ENCODE results near the gene PLXNA1. TPM values are rescaled to one million over a fixed set of nuclear protein-coding genes. Genes with fewer than 3 reads are reported as not detected.

PLXNA1 gene
- polyA plus RNA-seq, 6 donors from 2014 or later = 0.08 to 0.76 (median 0.28) TPM; not detected in 1

DNA sequence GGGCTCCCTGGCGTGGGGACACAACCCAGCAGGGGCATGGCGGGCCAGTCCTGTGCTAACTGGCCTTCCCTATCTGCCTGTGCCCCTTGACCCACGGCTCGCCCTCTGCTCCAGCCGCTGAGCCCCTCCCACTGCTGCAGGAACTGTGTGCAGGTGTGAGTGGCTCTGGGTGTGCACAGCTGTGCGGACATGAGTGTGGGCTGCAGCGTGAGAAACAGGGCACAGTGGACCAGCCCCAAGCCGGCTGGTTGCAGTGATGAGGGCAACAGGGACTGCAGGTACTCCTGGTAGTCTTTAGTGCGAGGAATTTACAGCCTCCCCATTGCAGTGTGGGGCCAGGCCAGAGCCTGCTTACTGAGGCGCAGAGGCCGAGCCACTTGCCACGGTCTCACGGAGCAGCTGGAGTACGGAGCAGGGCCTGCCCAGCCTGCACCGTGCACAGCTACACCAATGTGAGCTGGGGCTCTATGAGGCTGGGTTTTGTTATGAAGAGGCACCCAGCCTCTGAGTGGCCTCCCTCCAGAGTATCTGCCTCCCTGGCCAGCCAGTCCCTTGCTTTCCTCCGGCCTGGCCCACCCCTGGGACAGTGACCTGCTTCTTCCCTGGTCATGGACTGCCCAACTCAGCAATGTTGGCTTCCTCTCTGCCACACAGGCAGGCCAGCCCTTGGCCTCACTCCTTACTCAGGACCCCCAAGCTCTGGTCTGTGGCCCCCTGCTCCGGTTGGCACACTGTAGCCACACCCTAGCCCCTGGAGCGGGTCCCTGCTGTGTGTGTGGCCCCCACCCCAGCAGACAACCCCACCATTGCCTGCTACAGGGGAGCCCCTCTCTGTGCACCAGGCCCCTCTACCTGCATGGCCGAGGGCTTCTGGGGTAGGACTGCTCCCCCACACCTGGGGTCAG is 47.8 kb downstream of the PLXNA1 start:
- no peak overlapping the region for H3K27ac Mint-ChIP-seq
- peak overlapping the region in 1 of 8 donors; percentile 22 for H3K4me3 Mint-ChIP-seq
- H3K4me1 Mint-ChIP-seq = no peaks in the 10 kb centered on the region
- no peaks in the 10 kb centered on the region for H3K36me3 Mint-ChIP-seq
- H3K27me3 Mint-ChIP-seq = no peaks in the 10 kb centered on the region
- ATAC-seq (ENCODE audit: low read depth in 2 of 2) = no peak
- no peak for DNase-seq
- no peaks in the 10 kb centered on the region for H3K9me3 Mint-ChIP-seq

DNA sequence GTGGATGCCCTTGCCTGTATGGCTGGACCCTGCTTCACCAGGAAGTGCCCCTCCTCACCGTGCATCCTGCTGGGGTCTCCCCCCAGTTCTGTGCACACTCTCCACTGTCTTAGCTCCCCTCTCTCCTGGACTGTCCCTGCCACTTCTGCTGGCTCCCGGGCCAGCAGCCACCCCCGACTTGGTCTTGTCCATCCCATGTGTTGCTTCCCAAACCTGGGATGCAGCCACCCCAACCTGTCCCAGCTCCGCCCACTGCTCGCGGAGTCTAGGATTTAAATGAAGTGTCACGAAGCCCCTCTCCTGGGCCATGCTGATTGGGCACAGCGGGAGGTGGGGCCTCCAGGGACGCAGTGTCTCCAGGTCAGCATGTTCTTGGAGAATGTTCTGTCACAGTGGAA is 48.5 kb downstream of the PLXNA1 start:
- DNase-seq = no peak
- Mint-ChIP-seq H3K36me3 (no peaks in the 10 kb centered on the region), H3K4me3 (no peak overlapping the region), H3K27me3 (no peaks in the 10 kb centered on the region), H3K9me3 (no peaks in the 10 kb centered on the region), H3K4me1 (no peaks in the 10 kb centered on the region), H3K27ac (peak overlapping the region in 2 of 6 donors; percentile 62 to 72)
- no peak for ATAC-seq (ENCODE audit: low read depth in 2 of 2)

DNA sequence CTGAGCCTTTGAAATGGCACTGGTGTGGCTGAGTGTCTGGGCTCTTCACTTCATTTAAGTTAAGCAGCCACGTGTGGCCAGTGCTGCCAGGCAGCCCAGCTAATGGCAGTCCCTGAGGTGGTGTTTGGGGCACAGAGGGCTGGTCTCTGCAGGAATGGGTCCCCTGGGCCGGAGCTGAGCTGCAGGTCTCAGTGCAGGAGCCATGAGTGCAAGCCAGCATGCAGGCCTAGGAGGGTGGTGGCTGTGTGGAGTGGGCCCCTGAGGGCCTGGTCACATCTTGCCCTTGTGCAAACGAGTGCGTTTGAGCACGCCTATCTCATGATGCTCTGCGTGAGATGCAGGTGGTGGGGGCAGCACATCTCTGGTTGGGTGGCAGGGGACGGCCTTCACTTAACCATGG is 48.9 kb downstream of the PLXNA1 start:
- Mint-ChIP-seq H3K4me1 (no peaks in the 10 kb centered on the region), H3K4me3 (no peak overlapping the region), H3K36me3 (no peaks in the 10 kb centered on the region), H3K27me3 (no peaks in the 10 kb centered on the region), H3K9me3 (no peaks in the 10 kb centered on the region), H3K27ac (no peak overlapping the region)
- DNase-seq (no peak), ATAC-seq (ENCODE audit: low read depth in 2 of 2) (no peak)

DNA sequence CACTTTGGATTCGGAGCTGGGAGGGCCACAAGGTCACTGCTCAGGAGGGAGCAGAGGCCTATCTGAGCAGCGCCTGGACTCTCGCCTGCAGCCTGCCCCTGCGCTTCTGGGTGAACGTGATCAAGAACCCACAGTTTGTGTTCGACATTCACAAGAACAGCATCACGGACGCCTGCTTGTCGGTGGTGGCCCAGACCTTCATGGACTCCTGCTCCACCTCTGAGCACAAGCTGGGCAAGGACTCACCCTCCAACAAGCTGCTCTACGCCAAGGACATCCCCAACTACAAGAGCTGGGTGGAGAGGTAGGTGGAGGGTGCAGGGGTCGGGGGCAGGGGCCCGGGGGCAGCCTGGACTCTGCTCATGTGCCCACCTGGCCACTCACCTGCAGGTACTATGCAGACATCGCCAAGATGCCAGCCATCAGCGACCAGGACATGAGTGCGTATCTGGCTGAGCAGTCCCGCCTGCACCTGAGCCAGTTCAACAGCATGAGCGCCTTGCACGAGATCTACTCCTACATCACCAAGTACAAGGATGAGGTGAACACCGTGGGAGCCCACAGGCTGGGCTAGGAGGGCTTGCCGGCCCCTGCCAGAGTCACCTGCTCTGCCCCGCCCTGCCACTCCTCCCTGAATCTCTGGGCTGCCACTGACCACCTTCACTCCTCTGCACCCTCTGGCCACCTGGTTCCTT is 49.5 kb downstream of the PLXNA1 start:
- Mint-ChIP-seq H3K27ac (no peak overlapping the region), H3K9me3 (no peaks in the 10 kb centered on the region), H3K36me3 (no peaks in the 10 kb centered on the region), H3K4me3 (no peak overlapping the region), H3K4me1 (no peaks in the 10 kb centered on the region), H3K27me3 (no peaks in the 10 kb centered on the region)
- DNase-seq = no peak
- ATAC-seq (ENCODE audit: low read depth in 2 of 2) = no peak

Other genes with a start within 250 kb of the PLXNA1 start
- not detected for gene PRR23E, start 210.0 kb downstream of the PLXNA1 start, polyA plus RNA-seq (ENCODE audit: low read depth in 6 of 6)